Measurements from ENCODE around the gene ACAD11. TPM values are rescaled to one million over a fixed set of nuclear protein-coding genes. Genes with fewer than 3 reads are reported as not detected.

ACAD11 gene
- total and polyA plus RNA-seq, 8 donors: 12.6 to 43.7 (median 32.7) TPM

- no peaks in the 10 kb centered on the region for H3K27me3 ChIP-seq
- no peak for ATAC-seq
- DNase-seq: no peak
- no peak overlapping the region for H3K4me3 ChIP-seq
- no peaks in the 10 kb centered on the region for H3K36me3 ChIP-seq
- intact Hi-C loops (cut with DNase I): no loop called here
- TF ChIP-seq, protein P1, sequence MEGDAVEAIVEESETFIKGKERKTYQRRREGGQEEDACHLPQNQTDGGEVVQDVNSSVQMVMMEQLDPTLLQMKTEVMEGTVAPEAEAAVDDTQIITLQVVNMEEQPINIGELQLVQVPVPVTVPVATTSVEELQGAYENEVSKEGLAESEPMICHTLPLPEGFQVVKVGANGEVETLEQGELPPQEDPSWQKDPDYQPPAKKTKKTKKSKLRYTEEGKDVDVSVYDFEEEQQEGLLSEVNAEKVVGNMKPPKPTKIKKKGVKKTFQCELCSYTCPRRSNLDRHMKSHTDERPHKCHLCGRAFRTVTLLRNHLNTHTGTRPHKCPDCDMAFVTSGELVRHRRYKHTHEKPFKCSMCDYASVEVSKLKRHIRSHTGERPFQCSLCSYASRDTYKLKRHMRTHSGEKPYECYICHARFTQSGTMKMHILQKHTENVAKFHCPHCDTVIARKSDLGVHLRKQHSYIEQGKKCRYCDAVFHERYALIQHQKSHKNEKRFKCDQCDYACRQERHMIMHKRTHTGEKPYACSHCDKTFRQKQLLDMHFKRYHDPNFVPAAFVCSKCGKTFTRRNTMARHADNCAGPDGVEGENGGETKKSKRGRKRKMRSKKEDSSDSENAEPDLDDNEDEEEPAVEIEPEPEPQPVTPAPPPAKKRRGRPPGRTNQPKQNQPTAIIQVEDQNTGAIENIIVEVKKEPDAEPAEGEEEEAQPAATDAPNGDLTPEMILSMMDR (IDR thresholded peaks at IDR 0.05): no peak
- H3K4me1 ChIP-seq: peaks cover 0 to 6% of the 10 kb centered on the region in 2 donors
- no peak overlapping the region for H3K27ac ChIP-seq
- H3K9me3 ChIP-seq: no peaks in the 10 kb centered on the region
Measured at GRCh38 chr3:132555306-132556035, 104.1 kb downstream of the ACAD11 start.

- Histone ChIP-seq H3K36me3 (no peaks in the 10 kb centered on the region), H3K27ac (no peak overlapping the region), H3K27me3 (no peaks in the 10 kb centered on the region), H3K4me3 (no peak overlapping the region), H3K9me3 (no peaks in the 10 kb centered on the region), H3K4me1 (peaks cover 0 to 6% of the 10 kb centered on the region in 2 donors)
- DNase-seq (peak in 1 of 4 donors; percentile 16), ATAC-seq (no peak)
- TF ChIP-seq, protein P1 (IDR thresholded peaks at IDR 0.05): no peak
- intact Hi-C loops (cut with DNase I): no loop called here
Measured at GRCh38 chr3:132554437-132554836, 105.2 kb downstream of the ACAD11 start.

- Histone ChIP-seq H3K27me3 (no peaks in the 10 kb centered on the region), H3K36me3 (no peaks in the 10 kb centered on the region), H3K27ac (no peak overlapping the region), H3K4me3 (no peak overlapping the region), H3K4me1 (peaks cover 0 to 6% of the 10 kb centered on the region in 2 donors), H3K9me3 (no peaks in the 10 kb centered on the region)
- TF ChIP-seq, protein P1 (IDR thresholded peaks at IDR 0.05): no peak
- intact Hi-C loops (cut with DNase I): no loop called here
- DNase-seq: no peak
- ATAC-seq: no peak
Measured at GRCh38 chr3:132553826-132554225, 105.8 kb downstream of the ACAD11 start.

DNA sequence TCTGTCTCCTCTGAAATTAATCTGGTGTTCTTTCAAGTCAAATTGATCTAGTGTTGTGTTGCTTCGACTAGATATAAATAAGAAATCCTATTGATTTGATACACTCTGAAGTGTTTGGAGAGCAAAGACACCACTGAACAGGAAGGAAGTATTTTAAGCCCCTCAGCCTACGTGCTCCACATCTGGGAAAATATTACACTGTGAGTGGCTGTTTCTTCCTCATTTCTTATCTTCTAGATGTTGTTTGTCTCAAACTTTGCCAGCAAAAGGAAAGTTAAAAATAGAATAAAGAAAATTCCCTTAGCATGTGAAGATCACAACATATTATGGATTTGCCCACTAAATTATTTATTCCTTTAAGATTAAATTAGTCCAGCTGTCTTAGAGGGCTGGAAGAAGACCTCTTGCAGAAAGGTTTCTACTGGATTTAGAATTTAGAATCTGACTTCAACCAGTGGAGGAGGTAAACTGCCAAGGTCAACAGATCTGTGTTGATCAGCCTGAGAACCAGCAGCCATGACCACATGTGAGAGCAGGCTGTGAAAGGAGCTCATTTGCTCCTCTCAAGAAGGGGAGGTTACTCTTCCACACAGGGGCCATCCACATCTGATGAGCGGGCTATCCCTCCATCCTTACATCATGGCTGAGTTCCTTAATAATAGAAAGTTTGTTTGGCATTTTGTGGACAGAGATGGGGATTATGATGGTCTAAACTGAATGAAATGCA is 108.9 kb downstream of the ACAD11 start:
- no peak for ATAC-seq
- intact Hi-C loops (cut with DNase I): no loop called here
- Histone ChIP-seq H3K9me3 (no peaks in the 10 kb centered on the region), H3K27ac (no peak overlapping the region), H3K4me1 (peaks cover 0 to 6% of the 10 kb centered on the region in 2 donors), H3K4me3 (no peak overlapping the region), H3K36me3 (no peaks in the 10 kb centered on the region), H3K27me3 (no peaks in the 10 kb centered on the region)
- TF ChIP-seq, protein P1 (IDR thresholded peaks at IDR 0.05): no peak
- DNase-seq: no peak

GRCh38 chr3:132549890-132550578 is 109.6 kb downstream of the ACAD11 start:
- no peak for DNase-seq
- TF ChIP-seq, protein P1 (IDR thresholded peaks at IDR 0.05): no peak
- Histone ChIP-seq H3K36me3 (no peaks in the 10 kb centered on the region), H3K27ac (no peak overlapping the region), H3K4me3 (no peak overlapping the region), H3K9me3 (no peaks in the 10 kb centered on the region), H3K27me3 (no peaks in the 10 kb centered on the region), H3K4me1 (peaks cover 0 to 6% of the 10 kb centered on the region in 2 donors)
- intact Hi-C loops (cut with DNase I): no loop called here
- no peak for ATAC-seq

All from left lung (tissue), 10 donors.